Right ventricle myocardium inferior (tissue), 1 donor: Measurements from ENCODE around the gene CR1L. TPM values are rescaled to one million over a fixed set of nuclear protein-coding genes. Genes with fewer than 3 reads are reported as not detected.
"Not testable (repeated sequence)": the region's sequence is repeated elsewhere in the genome, so short reads cannot be mapped to it uniquely, and the experiment has no call there.

ENCODE experiments used
- ATAC-seq: fragments of 200-7000 bp; cut with Tn5 transposase; one replicate; pipeline ENCODE4 v1.9.1; 2020; ENCODE audit warnings: mild to moderate bottlenecking, moderate library complexity
- DNase-seq: peaks from one replicate; pipeline ENCODE4 v3.0.0; 2021; ENCODE audit errors: missing footprints
- intact Hi-C: fragments of 100-400 bp; cut with DNase I; formaldehyde crosslinking; loops from one replicate; pipeline ENCODE4 v1.11.0; 2022
- total RNA-seq: library from RNA; stranded (reverse); fragmentation: NEBNext Ultra II Directional; extraction: Animal tissue kit (Norgen Biotek cat#: 25700); gene quantifications from one replicate; pipeline ENCODE4 v1.2.1, GENCODE V29; 2021
- donor health status: DM: no; HTN: yes; CAD: no; lungs with severe emphysema.

Gene CR1L
- total RNA-seq, 1 donor from 2014 or later: not detected

DNA sequence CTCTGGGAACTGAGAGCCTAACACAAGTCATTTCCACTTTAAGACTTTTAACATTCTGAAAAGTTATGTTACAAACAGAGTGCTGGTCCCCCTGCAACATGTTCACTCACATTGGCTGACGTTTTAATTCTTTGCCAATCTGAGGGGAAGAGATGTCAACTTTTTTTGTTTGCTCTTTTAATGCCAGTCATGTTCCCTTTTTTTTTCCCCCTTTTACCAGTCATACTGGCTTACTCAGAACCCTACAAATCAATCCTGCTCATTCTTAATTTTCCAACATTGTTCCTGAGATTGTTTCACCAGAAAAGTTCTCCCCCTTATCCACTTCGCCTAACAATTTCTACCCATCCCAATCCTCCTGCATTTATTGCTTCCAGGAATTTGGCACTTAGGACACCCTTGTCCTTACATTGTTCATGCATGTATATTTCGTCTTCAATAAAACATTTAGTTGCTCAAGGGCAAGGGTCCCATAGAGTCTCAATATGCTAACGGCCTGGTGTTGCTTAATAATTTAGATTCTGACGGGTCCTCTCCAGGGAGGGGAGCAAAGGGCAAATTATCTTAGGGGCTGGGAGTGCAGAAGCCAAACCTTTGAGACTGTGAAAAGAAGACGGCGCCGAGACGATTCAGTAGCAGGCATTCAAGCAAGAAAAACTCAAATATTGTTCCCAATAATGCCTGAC, 624 bp upstream of the CR1L start:
- ATAC-seq: no peak

GRCh38 chr1:207645635-207646081, 725 bp downstream of the CR1L start:
- intact Hi-C loops: no loop called here
- no peak for ATAC-seq
- DNase-seq: no peak

More for the DNA sequence above, 624 bp upstream of the CR1L start:
- DNase-seq: no peak
- intact Hi-C loops: no loop called here

GRCh38 chr1:207646171-207646570, 1.2 kb downstream of the CR1L start:
- DNase-seq (no peak), ATAC-seq (no peak)
- intact Hi-C loops: no loop called here

- intact Hi-C loops: no loop called here
- DNase-seq (no peak), ATAC-seq (no peak)
Observed at GRCh38 chr1:207646944-207647579, 2.1 kb downstream of the CR1L start.

GRCh38 chr1:207647671-207648333, 2.9 kb downstream of the CR1L start:
- no peak for ATAC-seq
- intact Hi-C loops: no loop called here
- DNase-seq: no peak

GRCh38 chr1:207648334-207649209, 3.6 kb downstream of the CR1L start:
- no peak for DNase-seq
- intact Hi-C loops: no loop called here
- ATAC-seq: no peak

DNA sequence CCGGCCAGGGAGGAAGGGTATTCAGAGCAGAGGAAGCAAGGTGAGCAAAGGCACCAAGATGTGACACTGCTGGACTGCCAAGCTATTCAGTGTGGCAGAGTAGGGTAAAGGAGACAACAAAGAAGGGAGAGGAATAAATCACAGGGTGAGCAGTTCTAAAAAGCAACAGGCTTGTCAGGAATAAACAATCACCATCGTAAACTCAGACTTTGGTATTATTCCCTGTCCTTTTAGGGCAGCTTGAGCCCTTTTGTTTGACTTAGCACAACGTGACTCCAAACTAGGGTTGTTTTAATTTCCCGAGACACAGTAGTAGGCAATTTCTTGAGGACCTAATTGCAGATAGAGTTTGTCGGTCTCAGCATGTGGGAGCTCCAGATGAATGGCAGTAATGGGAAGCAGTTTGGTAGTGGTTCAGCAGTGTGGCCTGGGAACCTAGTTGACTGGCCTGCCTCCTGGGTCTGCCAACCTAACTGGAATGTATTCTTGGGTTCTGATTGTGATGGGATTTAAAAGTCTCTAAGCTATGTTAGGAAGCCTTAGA, 4.3 kb downstream of the CR1L start:
- DNase-seq (no peak), ATAC-seq (no peak)
- intact Hi-C loops: no loop called here

DNA sequence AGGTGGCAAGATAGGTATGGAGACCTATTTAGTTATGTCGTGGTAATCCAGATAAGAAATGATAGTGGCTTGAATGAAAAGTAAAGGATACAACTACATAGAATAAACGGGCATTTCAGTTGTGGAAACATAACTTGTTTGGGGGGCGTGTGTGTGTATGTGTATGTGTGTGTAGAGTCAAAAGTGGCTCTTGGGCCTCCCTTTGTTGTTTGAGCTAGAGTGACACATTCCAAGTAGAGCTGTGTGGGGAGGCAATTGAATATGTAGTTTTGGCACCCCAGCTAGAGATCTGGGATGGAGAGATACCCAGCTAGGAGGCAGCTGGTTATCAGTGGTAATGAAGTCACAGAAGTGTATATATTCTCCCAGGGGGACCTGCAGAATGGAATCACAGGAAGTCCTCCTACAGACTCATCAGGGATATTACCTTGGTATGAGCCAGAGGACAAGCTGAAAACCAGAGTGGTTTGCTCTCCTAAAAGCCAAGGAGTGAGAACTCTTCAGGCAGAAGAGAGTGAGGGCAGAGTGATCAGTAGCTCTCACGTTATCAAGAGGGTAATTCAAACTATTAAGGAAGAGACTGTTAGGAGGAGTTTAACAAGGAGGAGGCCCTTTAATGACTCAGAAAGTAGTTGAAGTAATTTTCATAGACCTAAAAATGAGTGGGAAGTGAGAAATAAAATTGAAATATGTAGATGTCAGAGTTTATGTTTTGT, 5.1 kb downstream of the CR1L start:
- ATAC-seq: no peak
- intact Hi-C loops: no loop called here
- no peak for DNase-seq

DNA sequence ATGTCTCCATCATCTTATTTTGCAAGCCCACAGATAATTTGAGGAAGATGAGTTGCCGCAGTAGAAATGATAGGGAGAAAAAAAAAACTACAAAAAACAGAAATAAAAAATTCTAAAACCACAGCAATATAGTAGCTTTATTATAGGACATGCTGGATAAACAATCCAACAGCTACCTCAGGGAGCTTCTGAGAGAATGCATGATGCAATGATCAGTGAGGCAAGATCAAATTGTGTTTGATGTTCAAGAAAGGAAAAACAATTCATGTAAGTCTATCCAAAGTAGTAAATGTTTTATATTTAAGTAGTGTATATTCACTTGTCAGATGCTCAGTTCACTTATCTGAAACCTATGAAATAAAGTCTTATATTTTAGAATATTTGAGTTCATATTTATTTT, 6.7 kb downstream of the CR1L start:
- intact Hi-C loops: no loop called here
- no peak for ATAC-seq
- DNase-seq: no peak

DNA sequence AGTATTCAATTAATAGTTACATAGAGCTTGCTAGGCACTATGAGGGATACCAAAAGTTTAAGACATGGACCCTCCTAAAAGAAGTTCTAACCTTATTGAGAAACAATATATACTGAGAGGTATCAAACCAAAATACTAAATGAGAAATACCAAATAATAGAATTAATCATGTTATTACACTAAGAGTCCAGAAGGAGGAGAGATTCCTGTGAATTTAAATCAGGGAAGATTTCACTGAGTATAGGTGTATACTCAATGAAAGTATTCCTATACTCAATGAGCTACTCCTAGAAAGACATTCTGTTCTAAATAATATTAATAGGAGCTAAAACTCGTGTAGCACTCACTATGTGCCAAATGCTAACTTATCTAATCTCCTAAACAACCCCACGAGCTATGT, 9.4 kb downstream of the CR1L start:
- ATAC-seq (no peak), DNase-seq (no peak)
- intact Hi-C loops: no loop called here

DNA sequence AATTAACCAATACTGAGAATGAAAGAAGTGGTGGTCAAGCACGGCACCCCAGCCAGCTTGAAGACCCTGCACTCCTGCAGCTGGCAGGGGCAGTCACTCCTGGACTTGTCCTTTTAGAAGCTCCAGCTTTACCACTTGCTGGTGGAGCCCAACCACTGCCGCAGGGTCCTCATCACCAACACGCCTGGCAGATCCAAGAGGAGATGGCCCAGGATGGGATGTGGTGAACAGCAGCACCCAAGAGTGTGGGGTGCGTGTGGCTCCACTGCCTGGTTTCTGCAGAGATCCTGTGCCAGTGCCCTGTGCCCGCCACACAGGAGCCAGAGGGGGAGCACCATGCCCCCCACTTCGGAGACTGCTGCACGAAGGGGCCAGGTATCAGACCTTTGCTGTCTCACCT, 13.5 kb downstream of the CR1L start:
- DNase-seq (no peak), ATAC-seq (no peak)
- intact Hi-C loops: no loop called here

DNA sequence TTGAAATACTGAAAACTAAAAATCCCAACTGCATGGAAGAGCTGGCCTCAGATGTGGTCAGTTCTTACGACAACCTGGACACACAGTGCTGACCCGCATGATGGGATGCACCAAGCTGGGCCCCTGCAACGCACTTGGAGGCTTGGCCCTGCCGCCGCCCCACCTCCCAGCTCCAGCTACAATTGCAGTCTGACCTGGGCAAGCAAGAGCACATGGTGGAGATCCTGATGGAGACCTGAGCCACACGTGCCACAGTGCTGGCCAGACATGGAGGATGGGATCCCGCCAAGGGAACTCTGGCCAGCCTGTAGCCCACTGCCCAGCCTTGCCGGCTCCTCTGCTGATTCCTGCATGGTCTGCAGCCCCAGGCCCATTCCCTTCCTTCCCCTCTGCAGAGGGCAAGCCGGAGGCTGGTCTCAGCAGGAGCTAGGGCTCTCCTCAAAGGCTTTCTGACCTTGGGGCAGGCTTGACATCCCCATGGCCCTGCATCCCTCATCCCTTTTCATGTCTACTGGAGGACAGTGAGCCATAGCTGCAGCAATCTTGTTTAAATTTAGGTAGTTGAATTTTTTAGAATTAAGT, 14.1 kb downstream of the CR1L start:
- DNase-seq (no peak), ATAC-seq (no peak)
- intact Hi-C loops: no loop called here

GRCh38 chr1:207659545-207660153, 14.7 kb downstream of the CR1L start:
- DNase-seq (no peak), ATAC-seq (no peak)
- intact Hi-C loops: no loop called here

DNA sequence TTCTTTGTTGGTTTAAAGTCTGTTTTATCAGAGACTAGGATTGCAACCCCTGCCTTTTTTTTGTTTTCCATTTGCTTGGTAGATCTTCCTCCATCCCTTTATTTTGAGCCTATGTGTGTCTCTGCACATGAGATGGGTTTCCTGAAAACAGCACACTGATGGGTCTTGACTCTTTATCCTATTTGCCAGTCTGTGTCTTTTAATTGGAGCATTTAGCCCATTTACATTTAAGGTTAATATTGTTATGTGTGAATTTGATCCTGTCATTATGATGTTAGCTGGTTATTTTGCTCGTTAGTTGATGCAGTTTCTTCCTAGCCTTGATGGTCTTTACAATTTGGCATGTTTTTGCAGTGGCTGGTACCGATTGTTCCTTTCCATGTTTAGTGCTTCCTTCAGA, 16.5 kb downstream of the CR1L start:
- intact Hi-C loops, DNase-seq, ATAC-seq: not testable (repeated sequence)

DNA sequence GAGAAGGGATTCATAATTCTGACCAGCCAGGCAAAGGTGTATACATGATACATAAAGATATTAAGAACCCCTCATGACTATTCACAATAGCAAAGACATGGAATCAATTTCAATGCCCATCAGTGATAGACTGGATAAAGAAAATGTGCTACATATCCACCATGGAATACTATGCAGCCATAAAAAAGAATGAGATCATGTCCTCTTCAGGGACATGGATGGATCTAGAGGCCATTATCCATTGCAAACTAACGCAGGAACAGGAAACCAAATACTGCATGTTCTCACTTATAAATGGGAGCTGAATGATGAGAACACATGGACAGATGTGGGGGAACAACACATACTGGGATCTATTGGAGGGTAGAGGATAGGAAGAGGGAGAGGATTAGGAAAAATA, 21.4 kb downstream of the CR1L start:
- ATAC-seq: no peak
- intact Hi-C loops: no loop called here

DNA sequence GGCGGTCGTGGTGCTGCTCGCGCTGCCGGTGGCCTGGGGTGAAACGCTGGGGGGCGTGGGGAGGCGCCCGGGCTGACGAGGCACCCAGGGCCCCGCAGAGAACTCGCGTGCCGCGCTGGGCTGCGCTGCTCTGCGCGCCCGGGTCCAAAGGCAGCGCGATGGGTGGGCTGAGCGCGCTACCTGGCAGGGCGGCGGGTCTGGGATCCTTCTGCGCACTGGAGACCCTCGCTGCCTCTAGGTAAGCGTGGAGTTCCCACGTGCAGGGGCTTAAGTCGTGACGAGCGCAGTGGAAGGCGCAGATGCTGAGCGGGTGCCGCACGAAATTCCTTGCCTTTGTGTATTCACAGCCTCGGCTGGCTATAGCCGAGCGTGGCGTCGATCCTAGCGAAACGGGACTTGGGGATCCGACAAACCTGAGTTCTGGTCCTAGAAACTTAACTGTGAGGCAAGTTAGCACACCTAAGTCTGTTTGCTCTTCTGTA, 24.6 kb downstream of the CR1L start:
- intact Hi-C loops: no loop called here
- DNase-seq (no peak), ATAC-seq (no peak)

More for the DNA sequence above, 21.4 kb downstream of the CR1L start:
- no peak for DNase-seq

- intact Hi-C loops: no loop called here
- ATAC-seq: no peak
- no peak for DNase-seq
Observed at GRCh38 chr1:207670192-207670591, 25.3 kb downstream of the CR1L start.
